Measurements from ENCODE around the gene LIPK. TPM values are rescaled to one million over a fixed set of nuclear protein-coding genes. Genes with fewer than 3 reads are reported as not detected.
A peak's percentile ranks its signal among the peaks of the same experiment; 100 is the strongest.

Gene LIPK
- total and polyA plus RNA-seq, 9 of the 15 experiments (the other 6 are each of a cell fraction or from before 2014, with no cell fraction given) = not detected

DNA sequence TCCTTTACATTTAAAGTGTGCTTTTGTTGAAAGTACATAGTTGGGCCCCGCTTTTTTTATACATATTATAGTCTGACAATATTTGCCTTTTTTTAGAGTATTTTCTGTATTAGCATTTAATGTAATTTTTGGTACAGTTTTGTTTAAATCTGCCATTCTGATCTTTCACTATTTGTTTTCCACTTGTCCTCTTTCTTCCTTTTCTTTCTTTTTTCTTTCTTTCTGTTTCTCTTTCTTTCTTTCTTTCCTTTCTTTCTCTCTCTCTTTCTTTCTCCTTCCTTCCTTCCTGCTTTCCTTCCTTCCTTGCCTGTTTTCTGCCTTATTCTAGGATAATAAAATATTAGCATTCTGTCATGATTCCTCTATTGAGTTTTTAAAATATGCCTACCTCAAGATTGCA, 9.5 kb downstream of the LIPK start:
- FAIRE-seq (no peak), DNase-seq (ENCODE audit: extremely low read depth in 1 of 4, low spot score in 3 of 4) (no peak)

More for the DNA sequence above, 9.5 kb downstream of the LIPK start:
- Histone ChIP-seq H3K9ac (ENCODE audit: insufficient read depth in 1 of 2, low read depth in 2 of 2, low read length in 2 of 2) (no peak overlapping the region), H3K9me1 (ENCODE audit: control insufficient read depth, insufficient read depth, low read length) (no peaks in the 10 kb centered on the region), H3K4me1 (replicated peaks in 1 of 2; ENCODE audit: control insufficient read depth in 2 of 2, insufficient read depth in 2 of 2, low read length in 2 of 2) (no peaks in the 10 kb centered on the region), H3K9me3 (replicated peaks; ENCODE audit: control insufficient read depth, insufficient read depth, low read depth, low read length) (no peaks in the 10 kb centered on the region), H4K20me1 (replicated peaks; ENCODE audit: control insufficient read depth, insufficient read depth, low read length) (no peaks in the 10 kb centered on the region), H3K79me2 (ENCODE audit: control insufficient read depth, insufficient read depth, low read length) (no peaks in the 10 kb centered on the region), H3K27me3 (ENCODE audit: control insufficient read depth in 2 of 2, insufficient read depth in 2 of 2, low read length in 2 of 2) (no peaks in the 10 kb centered on the region), H3K4me2 (ENCODE audit: insufficient read depth, low read length) (no peak overlapping the region), H2AFZ (ENCODE audit: low read depth, low read length) (no peak overlapping the region), H3K36me3 (ENCODE audit: control insufficient read depth, insufficient read depth, low read length) (no peaks in the 10 kb centered on the region), H3K4me3 (no peak overlapping the region), H3K27ac (ENCODE audit: extremely low read depth, low read depth, low read length) (no peak overlapping the region)
- no peak for TF ChIP-seq ZNF699 (CRISPR knock-in tag; IDR thresholded peaks at IDR 0.05; ENCODE audit: insufficient replicate concordance)
- TF ChIP-seq, protein P1, sequence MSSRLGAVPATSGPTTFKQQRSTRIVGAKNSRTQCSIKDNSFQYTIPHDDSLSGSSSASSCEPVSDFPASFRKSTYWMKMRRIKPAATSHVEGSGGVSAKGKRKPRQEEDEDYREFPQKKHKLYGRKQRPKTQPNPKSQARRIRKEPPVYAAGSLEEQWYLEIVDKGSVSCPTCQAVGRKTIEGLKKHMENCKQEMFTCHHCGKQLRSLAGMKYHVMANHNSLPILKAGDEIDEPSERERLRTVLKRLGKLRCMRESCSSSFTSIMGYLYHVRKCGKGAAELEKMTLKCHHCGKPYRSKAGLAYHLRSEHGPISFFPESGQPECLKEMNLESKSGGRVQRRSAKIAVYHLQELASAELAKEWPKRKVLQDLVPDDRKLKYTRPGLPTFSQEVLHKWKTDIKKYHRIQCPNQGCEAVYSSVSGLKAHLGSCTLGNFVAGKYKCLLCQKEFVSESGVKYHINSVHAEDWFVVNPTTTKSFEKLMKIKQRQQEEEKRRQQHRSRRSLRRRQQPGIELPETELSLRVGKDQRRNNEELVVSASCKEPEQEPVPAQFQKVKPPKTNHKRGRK (tag; IDR thresholded peaks at IDR 0.05) = peak; percentile 49; the same call in 1 of the 2 replicates
- TF ChIP-seq, protein P2, sequence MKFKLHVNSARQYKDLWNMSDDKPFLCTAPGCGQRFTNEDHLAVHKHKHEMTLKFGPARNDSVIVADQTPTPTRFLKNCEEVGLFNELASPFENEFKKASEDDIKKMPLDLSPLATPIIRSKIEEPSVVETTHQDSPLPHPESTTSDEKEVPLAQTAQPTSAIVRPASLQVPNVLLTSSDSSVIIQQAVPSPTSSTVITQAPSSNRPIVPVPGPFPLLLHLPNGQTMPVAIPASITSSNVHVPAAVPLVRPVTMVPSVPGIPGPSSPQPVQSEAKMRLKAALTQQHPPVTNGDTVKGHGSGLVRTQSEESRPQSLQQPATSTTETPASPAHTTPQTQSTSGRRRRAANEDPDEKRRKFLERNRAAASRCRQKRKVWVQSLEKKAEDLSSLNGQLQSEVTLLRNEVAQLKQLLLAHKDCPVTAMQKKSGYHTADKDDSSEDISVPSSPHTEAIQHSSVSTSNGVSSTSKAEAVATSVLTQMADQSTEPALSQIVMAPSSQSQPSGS (CRISPR knock-in tag; IDR thresholded peaks at IDR 0.05) = no peak
- TF ChIP-seq BRD9 (IDR thresholded peaks at IDR 0.05; ENCODE audit: low read depth, partially characterized antibody) = no peak
- TF ChIP-seq, protein P3, sequence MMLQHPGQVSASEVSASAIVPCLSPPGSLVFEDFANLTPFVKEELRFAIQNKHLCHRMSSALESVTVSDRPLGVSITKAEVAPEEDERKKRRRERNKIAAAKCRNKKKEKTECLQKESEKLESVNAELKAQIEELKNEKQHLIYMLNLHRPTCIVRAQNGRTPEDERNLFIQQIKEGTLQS (IDR thresholded peaks at IDR 0.05) = no peak
- TF ChIP-seq, protein P3 (CRISPR knock-in tag; conservative IDR thresholded peaks at IDR 0.05) = no peak
- no peak for TF ChIP-seq ZNF507 (tag; conservative IDR thresholded peaks at IDR 0.05)
- TF ChIP-seq CHD2 (IDR thresholded peaks at IDR 0.05; ENCODE audit: low read depth, low read length) = no peak
- 0% methylated on average over 1 of the region's 1 CpG for WGBS (ENCODE audit: insufficient coverage, low coverage, missing lambda C conversion rate)
- in situ Hi-C loops (cut with MboI) = no loop called here
- ATAC-seq = no peak
- ChIA-PET CTCF (ENCODE audit: low intra/inter-chr PET ratio) (interaction anchor here (0.6 kb wide), 1 partner anchor 1777 kb away, joined by 4 read pairs; no protein-coding TSS in a partner anchor), POLR2A (no interaction called here)
- intact Hi-C loops (cut with micrococcal nuclease) = no loop called here
- no TSS peak for BruUV-seq (replicated peaks)

Data from K562 (cell line).